ENCODE data around the gene ZMYND8. TPM values are rescaled to one million over a fixed set of nuclear protein-coding genes. Genes with fewer than 3 reads are reported as not detected.

ZMYND8 gene
- total RNA-seq, 2 donors from 2014 or later = 18.9 to 19.1 TPM

- TF ChIP-seq POLR2A (IDR thresholded peaks at IDR 0.05) (no peak), CTCF (IDR thresholded peaks at IDR 0.05) (no peak)
- Histone ChIP-seq H3K27ac (peak overlapping the region in 2 of 4 donors; percentile 10 to 25), H3K4me3 (no peak overlapping the region), H3K4me1 (peaks cover 22% of the 10 kb centered on the region), H3K9me3 (no peaks in the 10 kb centered on the region), H3K27me3 (no peaks in the 10 kb centered on the region), H3K36me3 (replicated peaks in 1 of 2; ENCODE audit: insufficient read depth in 1 of 2, low read depth in 2 of 2) (peaks cover 0 to 2% of the 10 kb centered on the region in 2 donors)
- whole genome bisulfite sequencing, 2 donors = 31 to 36% methylated on average over 6 of the region's 6 CpGs
- intact Hi-C loops (cut with DNase I) = no loop called here
- DNase-seq (peak in 1 of 4 donors; percentile 19), ATAC-seq (no peak)
These were observed 102.6 kb downstream of the ZMYND8 start for GRCh38 chr20:47253872-47254271.

GRCh38 chr20:47252879-47253307, 103.6 kb downstream of the ZMYND8 start:
- Histone ChIP-seq H3K4me1 (peaks cover 22% of the 10 kb centered on the region), H3K27me3 (no peaks in the 10 kb centered on the region), H3K9me3 (no peaks in the 10 kb centered on the region), H3K36me3 (replicated peaks in 1 of 2; ENCODE audit: insufficient read depth in 1 of 2, low read depth in 2 of 2) (peaks cover 6 to 10% of the 10 kb centered on the region in 2 donors), H3K27ac (no peak overlapping the region), H3K4me3 (no peak overlapping the region)
- TF ChIP-seq POLR2A (IDR thresholded peaks at IDR 0.05) (no peak), CTCF (IDR thresholded peaks at IDR 0.05) (no peak)
- intact Hi-C loops (cut with DNase I) = no loop called here
- peak in 2 of 4 donors; percentile 24 to 25 for DNase-seq
- ATAC-seq = no peak
- 72% methylated on average over 3 of the region's 3 CpGs for WGBS, 2 donors

GRCh38 chr20:47251154-47252020, 105.1 kb downstream of the ZMYND8 start:
- peaks cover 22% of the 10 kb centered on the region for H3K4me1 ChIP-seq
- intact Hi-C loops (cut with DNase I) = no loop called here
- H3K27me3 ChIP-seq = no peaks in the 10 kb centered on the region
- no peak for ATAC-seq
- no peak overlapping the region for H3K4me3 ChIP-seq
- H3K27ac ChIP-seq = no peak overlapping the region
- DNase-seq = no peak
- WGBS, 2 donors = 94 to 96% methylated on average over 19 of the region's 19 CpGs
- TF ChIP-seq POLR2A (IDR thresholded peaks at IDR 0.05) (no peak), CTCF (IDR thresholded peaks at IDR 0.05) (no peak)
- H3K9me3 ChIP-seq = no peaks in the 10 kb centered on the region
- H3K36me3 ChIP-seq (replicated peaks in 1 of 2; ENCODE audit: insufficient read depth in 1 of 2, low read depth in 2 of 2) = peaks cover 6 to 10% of the 10 kb centered on the region in 2 donors

GRCh38 chr20:47250360-47250759, 106.1 kb downstream of the ZMYND8 start:
- intact Hi-C loops (cut with DNase I) = no loop called here
- H3K4me1 ChIP-seq = peaks cover 22% of the 10 kb centered on the region
- no peak overlapping the region for H3K4me3 ChIP-seq
- no peak for DNase-seq
- no peak for ATAC-seq
- TF ChIP-seq POLR2A (IDR thresholded peaks at IDR 0.05) (no peak), CTCF (IDR thresholded peaks at IDR 0.05) (no peak)
- H3K9me3 ChIP-seq = no peaks in the 10 kb centered on the region
- WGBS, 2 donors = 95 to 100% methylated on average over 4 of the region's 4 CpGs
- H3K27me3 ChIP-seq = no peaks in the 10 kb centered on the region
- no peak overlapping the region for H3K27ac ChIP-seq
- H3K36me3 ChIP-seq (replicated peaks in 1 of 2; ENCODE audit: insufficient read depth in 1 of 2, low read depth in 2 of 2) = peaks cover 6 to 17% of the 10 kb centered on the region in 2 donors
